ENCODE data around the gene LAD1. TPM values are rescaled to one million over a fixed set of nuclear protein-coding genes. Genes with fewer than 3 reads are reported as not detected.

LAD1 gene
- total and polyA plus RNA-seq, 9 of the 15 experiments (the other 6 are each of a cell fraction or from before 2014, with no cell fraction given): 0.31 TPM; not detected in 8

- Histone ChIP-seq H3K4me3 (no peak overlapping the region), H3K4me2 (ENCODE audit: insufficient read depth, low read length) (no peak overlapping the region), H2AFZ (ENCODE audit: low read depth, low read length) (no peak overlapping the region), H3K36me3 (ENCODE audit: control insufficient read depth, insufficient read depth, low read length) (no peaks in the 10 kb centered on the region), H4K20me1 (replicated peaks; ENCODE audit: control insufficient read depth, insufficient read depth, low read length) (peaks cover 19% of the 10 kb centered on the region), H3K9me3 (replicated peaks; ENCODE audit: control insufficient read depth, insufficient read depth, low read depth, low read length) (no peaks in the 10 kb centered on the region), H3K9ac (ENCODE audit: insufficient read depth in 1 of 2, low read depth in 2 of 2, low read length in 2 of 2) (no peak overlapping the region), H3K9me1 (ENCODE audit: control insufficient read depth, insufficient read depth, low read length) (no peaks in the 10 kb centered on the region), H3K27me3 (ENCODE audit: control insufficient read depth in 2 of 2, insufficient read depth in 2 of 2, low read length in 2 of 2) (peaks cover 0 to 42% of the 10 kb centered on the region in 2 experiments; a peak in 2 of 5 replicates), H3K79me2 (ENCODE audit: control insufficient read depth, insufficient read depth, low read length) (no peaks in the 10 kb centered on the region), H3K27ac (ENCODE audit: extremely low read depth, low read depth, low read length) (no peak overlapping the region), H3K4me1 (replicated peaks in 1 of 2; ENCODE audit: control insufficient read depth in 2 of 2, insufficient read depth in 2 of 2, low read length in 2 of 2) (no peaks in the 10 kb centered on the region)
- ChIA-PET POLR2A (interaction anchor here (0.7 to 1.9 kb wide), 5 partner anchors 13 to 32 kb away, joined by 3 to 6 read pairs (median 3); no protein-coding TSS in a partner anchor), CTCF (ENCODE audit: low intra/inter-chr PET ratio) (no interaction called here)
- in situ Hi-C loops (cut with MboI): no loop called here
- no TSS peak for BruUV-seq (replicated peaks)
- intact Hi-C loops (cut with micrococcal nuclease): loop anchor here (5.0 kb wide), 1 partner anchor 97 kb away; no protein-coding TSS in a partner anchor
- FAIRE-seq (no peak), DNase-seq (ENCODE audit: extremely low read depth in 1 of 4, low spot score in 3 of 4) (no peak), ATAC-seq (no peak)
- WGBS (ENCODE audit: insufficient coverage, low coverage, missing lambda C conversion rate): 2% methylated on average over 4 of the region's 4 CpGs
- TF ChIP-seq, protein P1, sequence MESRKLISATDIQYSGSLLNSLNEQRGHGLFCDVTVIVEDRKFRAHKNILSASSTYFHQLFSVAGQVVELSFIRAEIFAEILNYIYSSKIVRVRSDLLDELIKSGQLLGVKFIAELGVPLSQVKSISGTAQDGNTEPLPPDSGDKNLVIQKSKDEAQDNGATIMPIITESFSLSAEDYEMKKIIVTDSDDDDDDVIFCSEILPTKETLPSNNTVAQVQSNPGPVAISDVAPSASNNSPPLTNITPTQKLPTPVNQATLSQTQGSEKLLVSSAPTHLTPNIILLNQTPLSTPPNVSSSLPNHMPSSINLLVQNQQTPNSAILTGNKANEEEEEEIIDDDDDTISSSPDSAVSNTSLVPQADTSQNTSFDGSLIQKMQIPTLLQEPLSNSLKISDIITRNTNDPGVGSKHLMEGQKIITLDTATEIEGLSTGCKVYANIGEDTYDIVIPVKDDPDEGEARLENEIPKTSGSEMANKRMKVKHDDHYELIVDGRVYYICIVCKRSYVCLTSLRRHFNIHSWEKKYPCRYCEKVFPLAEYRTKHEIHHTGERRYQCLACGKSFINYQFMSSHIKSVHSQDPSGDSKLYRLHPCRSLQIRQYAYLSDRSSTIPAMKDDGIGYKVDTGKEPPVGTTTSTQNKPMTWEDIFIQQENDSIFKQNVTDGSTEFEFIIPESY (CRISPR knock-in tag; IDR thresholded peaks at IDR 0.05): no peak
- TF ChIP-seq ZNF217 (CRISPR knock-in tag; IDR thresholded peaks at IDR 0.05): no peak
- TF ChIP-seq BHLHE40 (IDR thresholded peaks at IDR 0.05; ENCODE audit: low read length): no peak
- no peak for TF ChIP-seq SREBF2 (CRISPR knock-in tag; IDR thresholded peaks at IDR 0.05)
- no peak for TF ChIP-seq ZNF766 (CRISPR knock-in tag; conservative IDR thresholded peaks at IDR 0.05)
- no peak for TF ChIP-seq SMAD4 (CRISPR knock-in tag; conservative IDR thresholded peaks at IDR 0.05)
- no peak for TF ChIP-seq ZNF121 (CRISPR knock-in tag; conservative IDR thresholded peaks at IDR 0.05)
- no peak for TF ChIP-seq CCAR2 (IDR thresholded peaks at IDR 0.05; ENCODE audit: low read depth, low read length)
- no peak for TF ChIP-seq YY1 (IDR thresholded peaks at IDR 0.05; ENCODE audit: borderline replicate concordance in 1 of 3, control insufficient read depth in 1 of 3, extremely low read depth in 1 of 3, insufficient read depth in 3 of 3, insufficient read length in 1 of 3, insufficient replicate concordance in 2 of 3, low read depth in 1 of 3, low read length in 2 of 3)
- TF ChIP-seq LARP7 (IDR thresholded peaks at IDR 0.05): no peak
These were observed 50.0 kb downstream of the LAD1 start for GRCh38 chr1:201349092-201349491.

Data from K562 (cell line).